Right ventricle myocardium inferior (tissue), 1 donor: Measurements from ENCODE around the gene MBP. TPM values are rescaled to one million over a fixed set of nuclear protein-coding genes. Genes with fewer than 3 reads are reported as not detected.
A peak's percentile ranks its signal among the peaks of the same experiment; 100 is the strongest.

ENCODE experiments used
- ATAC-seq: fragments of 200-7000 bp; cut with Tn5 transposase; one replicate; pipeline ENCODE4 v1.9.1; 2020; ENCODE audit warnings: mild to moderate bottlenecking, moderate library complexity
- DNase-seq: peaks from one replicate; pipeline ENCODE4 v3.0.0; 2021; ENCODE audit errors: missing footprints
- intact Hi-C: fragments of 100-400 bp; cut with DNase I; formaldehyde crosslinking; loops from one replicate; pipeline ENCODE4 v1.11.0; 2022
- long read RNA-seq: library from polyadenylated mRNA; unstranded; transcript quantifications from one replicate; pipeline ENCODE4 v2.0.0, GENCODE V29; 2021
- total RNA-seq: library from RNA; stranded (reverse); fragmentation: NEBNext Ultra II Directional; extraction: Animal tissue kit (Norgen Biotek cat#: 25700); gene quantifications from one replicate; pipeline ENCODE4 v1.2.1, GENCODE V29; 2021
- donor health status: DM: no; HTN: yes; CAD: no; lungs with severe emphysema.

MBP gene
- 34.9 TPM for total RNA-seq
- long read RNA-seq, full-length matches to known transcripts, result 13 of 21 reads
- long read RNA-seq, partial matches to known transcripts, result 1 of 21 reads
- long read RNA-seq, other reads (novel, unspliced or antisense), result 7 of 21 reads

GRCh38 chr18:77132369-77133050 lies at the start of gene MBP:
TSS of gene MBP (minus strand) at chr18:77132783. CDS start at chr18:77105261, 27,522 bp downstream.
- intact Hi-C loops, result loop anchor here (5.0 kb wide), 3 partner anchors 45 to 120 kb away; no protein-coding TSS in a partner anchor
- ATAC-seq (peak; percentile 50), DNase-seq (peak; percentile 90)

GRCh38 chr18:77181950-77182707 lies 49.5 kb upstream of the MBP start:
- no peak for DNase-seq
- intact Hi-C loops, result no loop called here

GRCh38 chr18:77178559-77178958 lies 46.0 kb upstream of the MBP start:
- intact Hi-C loops, result no loop called here
- ATAC-seq (no peak), DNase-seq (no peak)

More at GRCh38 chr18:77181950-77182707, 49.5 kb upstream of the MBP start:
- ATAC-seq, result no peak

GRCh38 chr18:77177009-77177408 lies 44.4 kb upstream of the MBP start:
- DNase-seq (no peak), ATAC-seq (no peak)
- intact Hi-C loops, result no loop called here

- ATAC-seq (no peak), DNase-seq (no peak)
- intact Hi-C loops, result no loop called here
Measured at GRCh38 chr18:77173275-77174030, 40.9 kb upstream of the MBP start.

GRCh38 chr18:77170890-77171410 lies 38.4 kb upstream of the MBP start:
- DNase-seq (no peak), ATAC-seq (no peak)
- intact Hi-C loops, result no loop called here

GRCh38 chr18:77168811-77169311 lies 36.3 kb upstream of the MBP start:
- no peak for ATAC-seq
- intact Hi-C loops, result no loop called here
- DNase-seq, result no peak

- DNase-seq (no peak), ATAC-seq (no peak)
- intact Hi-C loops, result no loop called here
Measured at GRCh38 chr18:77167251-77167650, 34.7 kb upstream of the MBP start.

- ATAC-seq, result no peak
- intact Hi-C loops, result no loop called here
Measured at GRCh38 chr18:77166523-77166922, 33.9 kb upstream of the MBP start.

GRCh38 chr18:77165503-77166188 lies 33.1 kb upstream of the MBP start:
- ATAC-seq (peak; percentile 93), DNase-seq (peak; percentile 81)
- intact Hi-C loops, result no loop called here

More at GRCh38 chr18:77166523-77166922, 33.9 kb upstream of the MBP start:
- no peak for DNase-seq

GRCh38 chr18:77164763-77165485 lies 32.3 kb upstream of the MBP start:
- no peak for ATAC-seq
- intact Hi-C loops, result no loop called here
- DNase-seq, result no peak

- ATAC-seq, result no peak
- intact Hi-C loops, result no loop called here
- DNase-seq, result no peak
Measured at GRCh38 chr18:77164026-77164425, 31.4 kb upstream of the MBP start.

- intact Hi-C loops, result no loop called here
- no peak for ATAC-seq
- DNase-seq, result no peak
Measured at GRCh38 chr18:77162580-77162979, 30.0 kb upstream of the MBP start.

GRCh38 chr18:77161961-77162360 lies 29.4 kb upstream of the MBP start:
- intact Hi-C loops, result no loop called here
- ATAC-seq, result no peak
- DNase-seq, result no peak

- DNase-seq, result no peak
- intact Hi-C loops, result no loop called here
- ATAC-seq, result no peak
Measured at GRCh38 chr18:77161383-77161782, 28.8 kb upstream of the MBP start.

- intact Hi-C loops, result no loop called here
- no peak for DNase-seq
- no peak for ATAC-seq
Measured at GRCh38 chr18:77160515-77160914, 27.9 kb upstream of the MBP start.

GRCh38 chr18:77157312-77157711 lies 24.7 kb upstream of the MBP start:
- intact Hi-C loops, result no loop called here
- no peak for ATAC-seq
- no peak for DNase-seq

GRCh38 chr18:77155031-77155430 lies 22.4 kb upstream of the MBP start:
- ATAC-seq (no peak), DNase-seq (no peak)
- intact Hi-C loops, result no loop called here
